HepG2 (cell line): Measurements from ENCODE around the gene SERTAD2. TPM values are rescaled to one million over a fixed set of nuclear protein-coding genes. Genes with fewer than 3 reads are reported as not detected.

Experiments
- ATAD3A ChIP-seq: sonication (generic); formaldehyde crosslinking; IDR thresholded peaks from 2 replicates; pipeline ENCODE4 v1.4.0; 2020; ENCODE audit warnings: missing genetic modification reagents
- ATRX ChIP-seq: sonication (generic); formaldehyde crosslinking; IDR thresholded peaks from 2 replicates; pipeline ENCODE4 v1.4.0; 2020; ENCODE audit warnings: missing genetic modification reagents, borderline replicate concordance
- CSRNP1 ChIP-seq: sonication (generic); formaldehyde crosslinking; IDR thresholded peaks from 2 replicates; pipeline ENCODE4 v1.8.1; 2023; ENCODE audit warnings: mild to moderate bottlenecking, missing genetic modification reagents
- CTCF ChIP-seq: sonication (generic); formaldehyde crosslinking; IDR thresholded peaks from 2 replicates; pipeline ENCODE4 v1.5.0; 2020; ENCODE audit warnings: mild to moderate bottlenecking, missing genetic modification reagents, moderate library complexity
- DMAP1 ChIP-seq: IDR thresholded peaks from 2 replicates; pipeline ENCODE4 v1.6.1; 2016
- FOXM1 ChIP-seq: sonication (generic); formaldehyde crosslinking; IDR thresholded peaks from 2 replicates; pipeline ENCODE4 v1.5.0; 2020; ENCODE audit warnings: missing genetic modification reagents
- KDM1A ChIP-seq: IDR thresholded peaks from 2 replicates; pipeline ENCODE4 v1.6.1; 2016; ENCODE audit warnings: missing compliant biosample characterization
- RARA ChIP-seq: IDR thresholded peaks from 2 replicates; pipeline ENCODE4 v1.6.1; 2016; ENCODE audit warnings: missing genetic modification reagents, missing compliant biosample characterization
- TBL1XR1 ChIP-seq: fragments of 150-350 bp; IDR thresholded peaks from 2 replicates; pipeline ENCODE4 v1.6.1; 2014; ENCODE audit warnings: borderline replicate concordance, low read length; ENCODE audit not compliant: partially characterized antibody
- THRA ChIP-seq: sonication (generic); formaldehyde crosslinking; IDR thresholded peaks from 2 replicates; pipeline ENCODE4 v1.4.0; 2020; ENCODE audit warnings: missing genetic modification reagents, borderline replicate concordance
- ZKSCAN5 ChIP-seq: sonication (generic); formaldehyde crosslinking; IDR thresholded peaks from 2 replicates; pipeline ENCODE4 v1.5.1; 2020; ENCODE audit warnings: mild to moderate bottlenecking, missing genetic modification reagents
- ZNF484 ChIP-seq: sonication (generic); formaldehyde crosslinking; IDR thresholded peaks from 2 replicates; pipeline ENCODE4 v1.5.1; 2020; ENCODE audit warnings: mild to moderate bottlenecking, low read depth, missing genetic modification reagents, borderline replicate concordance
- ZNF564 ChIP-seq: sonication (generic); formaldehyde crosslinking; IDR thresholded peaks from 2 replicates; pipeline ENCODE4 v1.8.1; 2023; ENCODE audit warnings: mild to moderate bottlenecking, missing genetic modification reagents
- ZNF577 ChIP-seq: sonication (generic); formaldehyde crosslinking; IDR thresholded peaks from 2 replicates; pipeline ENCODE4 v1.4.0; 2020; ENCODE audit warnings: mild to moderate bottlenecking, low read depth, missing genetic modification reagents, borderline replicate concordance
- ZNF772 ChIP-seq: sonication (generic); formaldehyde crosslinking; IDR thresholded peaks from 2 replicates; pipeline ENCODE4 v1.5.0; 2020; ENCODE audit warnings: mild to moderate bottlenecking, missing genetic modification reagents
- ZNF782 ChIP-seq: sonication (generic); formaldehyde crosslinking; IDR thresholded peaks from 2 replicates; pipeline ENCODE4 v1.4.0; 2020; ENCODE audit warnings: missing genetic modification reagents, mild to moderate bottlenecking, borderline replicate concordance
- polyA plus RNA-seq, 8 experiments: library from polyadenylated mRNA; depleted of rRNA in 3 of 8; stranded (reverse) in 7 of 8; unstranded in 1 of 8; fragments of >200 nt; fragmentation: Illumina TruSeq in 4 of 8; extraction: Trizol in 4 of 8; gene quantifications; 2 replicates each; pipeline versions ENCODE4 v1.2.1 to v1.2.3, GENCODE V29; 2011 to 2016; ENCODE audit warnings: low read depth in 4 of 8, missing spikeins in 1 of 8, mixed read lengths in 1 of 8; ENCODE audit not compliant: insufficient read depth in 1 of 8
- total RNA-seq, 5 experiments: library from RNA; depleted of rRNA; stranded (reverse); fragments of >200 nt; fragmentation: Illumina TruSeq; extraction: Trizol; gene quantifications; 2 replicates each; pipeline ENCODE4 v1.2.3, GENCODE V29; 2016; ENCODE audit warnings: low read depth in 1 of 5
- TF ChIP-seq, protein P1 (sequence below): sonication (generic); formaldehyde crosslinking; IDR thresholded peaks from 2 replicates; pipeline ENCODE4 v1.8.0; 2022; ENCODE audit warnings: mild to moderate bottlenecking, missing genetic modification reagents; ENCODE audit not compliant: insufficient replicate concordance
- TF ChIP-seq, protein P2 (sequence below): sonication (generic); formaldehyde crosslinking; IDR thresholded peaks from 2 replicates; pipeline ENCODE4 v1.5.0; 2020; ENCODE audit warnings: mild to moderate bottlenecking, missing genetic modification reagents

SERTAD2 gene
- total and polyA plus RNA-seq, 2 of the 13 experiments (the other 11 are each of a cell fraction or from before 2014, with no cell fraction given): 6.7 to 22.6 TPM

DNA sequence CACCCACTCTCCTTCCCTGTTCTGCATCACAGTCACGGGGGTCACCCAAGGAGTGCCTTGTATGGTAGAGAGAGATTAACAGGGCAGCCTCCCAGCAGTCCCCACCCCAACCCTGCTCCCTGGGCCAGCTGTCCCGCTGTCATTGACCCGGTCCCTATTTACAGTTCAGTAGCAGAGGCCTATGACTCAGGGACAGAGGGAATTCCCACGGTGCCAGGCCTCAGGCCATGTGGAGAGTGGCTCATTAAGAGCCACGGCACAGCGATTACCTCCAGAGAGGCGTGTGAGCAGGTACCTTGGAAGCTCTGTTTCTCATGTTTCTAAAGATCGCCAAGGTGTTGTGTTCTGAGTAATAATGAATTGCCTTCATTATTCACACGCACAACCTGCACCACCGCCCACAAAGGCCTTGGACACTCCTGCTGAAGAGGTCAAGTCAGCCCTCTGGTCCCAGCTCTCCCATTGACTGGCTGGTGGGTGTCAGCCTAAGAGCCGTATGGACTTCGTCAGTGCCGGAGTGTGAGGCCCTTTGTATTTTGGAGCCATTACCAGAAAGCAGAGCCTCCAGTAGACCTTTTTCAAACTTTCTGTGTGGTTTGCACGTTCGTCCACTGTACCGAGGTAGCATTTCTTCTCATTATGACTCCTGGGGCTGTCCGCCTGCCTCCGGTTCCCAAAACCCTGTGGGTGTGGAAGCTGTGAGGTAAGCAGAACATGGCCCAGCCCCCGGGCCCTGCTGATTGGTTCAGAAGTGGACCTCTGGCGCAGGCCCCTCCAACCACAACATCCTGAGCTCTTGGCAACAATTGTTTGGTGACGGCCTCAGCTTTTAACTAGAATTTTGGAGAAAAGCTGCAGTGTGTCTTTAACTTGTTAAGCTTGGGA is 47.0 kb downstream of the SERTAD2 start (continued):
- peak; percentile 37 for TF ChIP-seq TBL1XR1
- no peak for TF ChIP-seq FOXM1 (CRISPR knock-in tag)
- TF ChIP-seq, protein P1, sequence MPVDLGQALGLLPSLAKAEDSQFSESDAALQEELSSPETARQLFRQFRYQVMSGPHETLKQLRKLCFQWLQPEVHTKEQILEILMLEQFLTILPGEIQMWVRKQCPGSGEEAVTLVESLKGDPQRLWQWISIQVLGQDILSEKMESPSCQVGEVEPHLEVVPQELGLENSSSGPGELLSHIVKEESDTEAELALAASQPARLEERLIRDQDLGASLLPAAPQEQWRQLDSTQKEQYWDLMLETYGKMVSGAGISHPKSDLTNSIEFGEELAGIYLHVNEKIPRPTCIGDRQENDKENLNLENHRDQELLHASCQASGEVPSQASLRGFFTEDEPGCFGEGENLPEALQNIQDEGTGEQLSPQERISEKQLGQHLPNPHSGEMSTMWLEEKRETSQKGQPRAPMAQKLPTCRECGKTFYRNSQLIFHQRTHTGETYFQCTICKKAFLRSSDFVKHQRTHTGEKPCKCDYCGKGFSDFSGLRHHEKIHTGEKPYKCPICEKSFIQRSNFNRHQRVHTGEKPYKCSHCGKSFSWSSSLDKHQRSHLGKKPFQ: no peak
- TF ChIP-seq RARA (CRISPR knock-in tag): peak; percentile 62
- 0 out of 2 replicates have a peak, but pooled peaks have one; percentile 48 for TF ChIP-seq CSRNP1 (CRISPR knock-in tag)
- TF ChIP-seq THRA (CRISPR knock-in tag): 0 out of 2 replicates have a peak, but pooled peaks have one; percentile 10
- TF ChIP-seq KDM1A (CRISPR knock-in tag): no peak
- no peak for TF ChIP-seq ATAD3A (CRISPR knock-in tag)
- no peak for TF ChIP-seq ZNF564 (CRISPR knock-in tag)
- TF ChIP-seq ZKSCAN5 (CRISPR knock-in tag): no peak
- TF ChIP-seq ZNF577 (CRISPR knock-in tag): no peak
- TF ChIP-seq, protein P2, sequence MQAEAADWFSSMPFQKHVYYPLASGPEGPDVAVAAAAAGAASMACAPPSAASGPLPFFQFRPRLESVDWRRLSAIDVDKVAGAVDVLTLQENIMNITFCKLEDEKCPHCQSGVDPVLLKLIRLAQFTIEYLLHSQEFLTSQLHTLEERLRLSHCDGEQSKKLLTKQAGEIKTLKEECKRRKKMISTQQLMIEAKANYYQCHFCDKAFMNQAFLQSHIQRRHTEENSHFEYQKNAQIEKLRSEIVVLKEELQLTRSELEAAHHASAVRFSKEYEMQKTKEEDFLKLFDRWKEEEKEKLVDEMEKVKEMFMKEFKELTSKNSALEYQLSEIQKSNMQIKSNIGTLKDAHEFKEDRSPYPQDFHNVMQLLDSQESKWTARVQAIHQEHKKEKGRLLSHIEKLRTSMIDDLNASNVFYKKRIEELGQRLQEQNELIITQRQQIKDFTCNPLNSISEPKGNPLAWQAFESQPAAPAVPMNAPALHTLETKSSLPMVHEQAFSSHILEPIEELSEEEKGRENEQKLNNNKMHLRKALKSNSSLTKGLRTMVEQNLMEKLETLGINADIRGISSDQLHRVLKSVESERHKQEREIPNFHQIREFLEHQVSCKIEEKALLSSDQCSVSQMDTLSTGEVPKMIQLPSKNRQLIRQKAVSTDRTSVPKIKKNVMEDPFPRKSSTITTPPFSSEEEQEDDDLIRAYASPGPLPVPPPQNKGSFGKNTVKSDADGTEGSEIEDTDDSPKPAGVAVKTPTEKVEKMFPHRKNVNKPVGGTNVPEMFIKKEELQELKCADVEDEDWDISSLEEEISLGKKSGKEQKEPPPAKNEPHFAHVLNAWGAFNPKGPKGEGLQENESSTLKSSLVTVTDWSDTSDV (CRISPR knock-in tag): no peak
- TF ChIP-seq DMAP1 (CRISPR knock-in tag): peak; percentile 44; the same call in 1 of the 2 replicates
- TF ChIP-seq CTCF: no peak
- no peak for TF ChIP-seq ATRX
- no peak for TF ChIP-seq ZNF782 (CRISPR knock-in tag)
- TF ChIP-seq ZNF772: no peak
- TF ChIP-seq ZNF484 (CRISPR knock-in tag): no peak
